Measurements from ENCODE around the gene PCYOX1L.

The PCYOX1L gene

GRCh38 chr5:149404746-149405549, 47.1 kb downstream of the PCYOX1L start:
- no peaks in the 10 kb centered on the region for H3K9me2 ChIP-seq (replicated peaks; ENCODE audit: low read depth, low read length)
- H3K79me2 ChIP-seq (ENCODE audit: insufficient read depth, low read length): no peaks in the 10 kb centered on the region
- H3K9ac ChIP-seq (ENCODE audit: low read depth, low read length, poor library complexity, severe bottlenecking): no peak overlapping the region
- no peak overlapping the region for H2AFZ ChIP-seq (ENCODE audit: low read length)
- H3F3A ChIP-seq (ENCODE audit: low read depth): no peaks in the 10 kb centered on the region
- H3K4me2 ChIP-seq (ENCODE audit: low read depth, low read length, poor library complexity, severe bottlenecking): no peak overlapping the region
- TF ChIP-seq CTCF (conservative IDR thresholded peaks at IDR 0.05; ENCODE audit: low read length): no peak
- no peak for TF ChIP-seq EZH2phosphoT487 (IDR thresholded peaks at IDR 0.05; ENCODE audit: borderline replicate concordance)
- H4K20me1 ChIP-seq (ENCODE audit: insufficient read depth, low read length, poor library complexity, severe bottlenecking): no peaks in the 10 kb centered on the region
- no peak overlapping the region for H3K4me3 ChIP-seq (ENCODE audit: low read length, poor library complexity, severe bottlenecking)
- H3K9me3 ChIP-seq (ENCODE audit: insufficient read depth, low read depth, low read length): no peaks in the 10 kb centered on the region
- no peaks in the 10 kb centered on the region for H3K27me3 ChIP-seq (ENCODE audit: insufficient read depth, low read length, poor library complexity, severe bottlenecking)
- H3K36me3 ChIP-seq (ENCODE audit: insufficient read depth, low read length): no peaks in the 10 kb centered on the region
- H3K4me1 ChIP-seq (ENCODE audit: insufficient read depth, low read length, poor library complexity, severe bottlenecking): no peaks in the 10 kb centered on the region

- Histone ChIP-seq H3K4me3 (ENCODE audit: low read length, poor library complexity, severe bottlenecking) (no peak overlapping the region), H3K9me2 (replicated peaks; ENCODE audit: low read depth, low read length) (no peaks in the 10 kb centered on the region), H3K79me2 (ENCODE audit: insufficient read depth, low read length) (no peaks in the 10 kb centered on the region), H4K20me1 (ENCODE audit: insufficient read depth, low read length, poor library complexity, severe bottlenecking) (no peaks in the 10 kb centered on the region), H3K36me3 (ENCODE audit: insufficient read depth, low read length) (no peaks in the 10 kb centered on the region), H3K27me3 (ENCODE audit: insufficient read depth, low read length, poor library complexity, severe bottlenecking) (no peaks in the 10 kb centered on the region), H2AFZ (ENCODE audit: low read length) (no peak overlapping the region), H3K4me1 (ENCODE audit: insufficient read depth, low read length, poor library complexity, severe bottlenecking) (no peaks in the 10 kb centered on the region), H3K9me3 (ENCODE audit: insufficient read depth, low read depth, low read length) (no peaks in the 10 kb centered on the region), H3F3A (ENCODE audit: low read depth) (no peaks in the 10 kb centered on the region), H3K9ac (ENCODE audit: low read depth, low read length, poor library complexity, severe bottlenecking) (no peak overlapping the region), H3K4me2 (ENCODE audit: low read depth, low read length, poor library complexity, severe bottlenecking) (no peak overlapping the region)
- TF ChIP-seq EZH2phosphoT487 (IDR thresholded peaks at IDR 0.05; ENCODE audit: borderline replicate concordance) (no peak), CTCF (conservative IDR thresholded peaks at IDR 0.05; ENCODE audit: low read length) (no peak)
Measured at GRCh38 chr5:149405550-149406202, 47.8 kb downstream of the PCYOX1L start.

- no peaks in the 10 kb centered on the region for H3K9me3 ChIP-seq (ENCODE audit: insufficient read depth, low read depth, low read length)
- H3K9ac ChIP-seq (ENCODE audit: low read depth, low read length, poor library complexity, severe bottlenecking): no peak overlapping the region
- no peak overlapping the region for H3K4me3 ChIP-seq (ENCODE audit: low read length, poor library complexity, severe bottlenecking)
- TF ChIP-seq EZH2phosphoT487 (IDR thresholded peaks at IDR 0.05; ENCODE audit: borderline replicate concordance): no peak
- no peak for TF ChIP-seq CTCF (conservative IDR thresholded peaks at IDR 0.05; ENCODE audit: low read length)
- no peaks in the 10 kb centered on the region for H4K20me1 ChIP-seq (ENCODE audit: insufficient read depth, low read length, poor library complexity, severe bottlenecking)
- H3K9me2 ChIP-seq (replicated peaks; ENCODE audit: low read depth, low read length): no peaks in the 10 kb centered on the region
- no peaks in the 10 kb centered on the region for H3K4me1 ChIP-seq (ENCODE audit: insufficient read depth, low read length, poor library complexity, severe bottlenecking)
- no peaks in the 10 kb centered on the region for H3K36me3 ChIP-seq (ENCODE audit: insufficient read depth, low read length)
- no peaks in the 10 kb centered on the region for H3F3A ChIP-seq (ENCODE audit: low read depth)
- no peak overlapping the region for H3K4me2 ChIP-seq (ENCODE audit: low read depth, low read length, poor library complexity, severe bottlenecking)
- H3K79me2 ChIP-seq (ENCODE audit: insufficient read depth, low read length): no peaks in the 10 kb centered on the region
- H3K27me3 ChIP-seq (ENCODE audit: insufficient read depth, low read length, poor library complexity, severe bottlenecking): no peaks in the 10 kb centered on the region
- H2AFZ ChIP-seq (ENCODE audit: low read length): no peak overlapping the region
Measured at GRCh38 chr5:149406203-149406978, 48.5 kb downstream of the PCYOX1L start.

All from Loucy (cell line).